DMS114 treated with DMSO at 0.1 percent for 48 hours (cell line): ENCODE results near the gene CBX8.

ENCODE experiments used
- DNase-seq: peaks from one replicate; lab custom pipeline; 2025; ENCODE audit not compliant: unreplicated experiment; lab: John Stamatoyannopoulos, UW

The CBX8 gene

DNA sequence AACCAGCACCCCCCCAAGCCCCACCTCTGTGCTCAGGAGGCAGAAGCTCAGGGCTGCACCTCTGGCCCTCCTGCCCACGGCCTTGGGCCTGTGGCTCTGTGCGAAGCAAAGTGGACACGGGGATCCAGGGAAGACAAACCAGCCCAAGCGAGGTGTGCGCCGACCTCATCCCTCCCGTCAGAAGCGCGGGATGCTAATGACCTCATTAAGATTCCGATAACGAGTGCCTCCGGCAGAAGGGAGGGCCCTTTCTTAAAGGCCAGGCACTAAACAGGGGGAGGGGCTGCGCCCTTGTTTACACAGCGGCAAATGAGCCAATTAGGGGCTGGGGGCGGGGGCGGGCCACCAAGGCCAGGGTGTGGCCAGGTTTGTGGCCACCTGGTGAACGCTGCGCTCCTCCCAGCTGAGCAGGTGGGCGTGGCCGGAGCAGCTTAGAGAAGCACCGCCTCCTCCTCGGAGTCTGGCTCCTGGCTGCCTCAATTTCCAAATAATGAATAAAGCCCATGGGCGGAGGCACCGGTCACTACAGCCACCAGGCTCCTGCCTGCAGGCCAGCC is 39.2 kb upstream of the CBX8 start:
- no peak for DNase-seq

DNA sequence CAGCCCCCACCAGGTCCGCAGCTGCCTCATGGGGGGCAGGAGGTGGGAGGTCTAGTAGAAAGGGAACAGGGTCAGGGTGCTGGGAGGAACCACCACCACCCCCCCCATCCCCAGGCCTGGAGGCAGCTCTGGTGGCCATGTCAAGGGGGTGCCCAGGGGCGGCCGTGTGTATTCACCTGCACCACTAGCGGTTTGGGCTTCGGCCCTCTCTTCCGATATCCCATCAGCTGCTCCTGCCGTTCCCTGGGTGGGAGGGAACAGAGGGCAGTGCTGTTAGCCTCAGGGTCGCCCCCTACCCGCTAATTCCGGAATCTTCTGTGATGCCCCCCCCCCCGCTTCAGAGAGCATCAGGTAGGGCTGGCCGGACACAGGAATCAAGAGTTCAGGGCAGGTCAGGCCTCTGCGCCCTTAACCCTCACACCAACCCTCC is 38.6 kb upstream of the CBX8 start:
- no peak for DNase-seq

GRCh38 chr17:79834565-79835469 is 37.9 kb upstream of the CBX8 start:
- no peak for DNase-seq

GRCh38 chr17:79833744-79834564 is 37.1 kb upstream of the CBX8 start:
- DNase-seq, result no peak

- no peak for DNase-seq
Observed at GRCh38 chr17:79833110-79833450, 36.2 kb upstream of the CBX8 start.

DNA sequence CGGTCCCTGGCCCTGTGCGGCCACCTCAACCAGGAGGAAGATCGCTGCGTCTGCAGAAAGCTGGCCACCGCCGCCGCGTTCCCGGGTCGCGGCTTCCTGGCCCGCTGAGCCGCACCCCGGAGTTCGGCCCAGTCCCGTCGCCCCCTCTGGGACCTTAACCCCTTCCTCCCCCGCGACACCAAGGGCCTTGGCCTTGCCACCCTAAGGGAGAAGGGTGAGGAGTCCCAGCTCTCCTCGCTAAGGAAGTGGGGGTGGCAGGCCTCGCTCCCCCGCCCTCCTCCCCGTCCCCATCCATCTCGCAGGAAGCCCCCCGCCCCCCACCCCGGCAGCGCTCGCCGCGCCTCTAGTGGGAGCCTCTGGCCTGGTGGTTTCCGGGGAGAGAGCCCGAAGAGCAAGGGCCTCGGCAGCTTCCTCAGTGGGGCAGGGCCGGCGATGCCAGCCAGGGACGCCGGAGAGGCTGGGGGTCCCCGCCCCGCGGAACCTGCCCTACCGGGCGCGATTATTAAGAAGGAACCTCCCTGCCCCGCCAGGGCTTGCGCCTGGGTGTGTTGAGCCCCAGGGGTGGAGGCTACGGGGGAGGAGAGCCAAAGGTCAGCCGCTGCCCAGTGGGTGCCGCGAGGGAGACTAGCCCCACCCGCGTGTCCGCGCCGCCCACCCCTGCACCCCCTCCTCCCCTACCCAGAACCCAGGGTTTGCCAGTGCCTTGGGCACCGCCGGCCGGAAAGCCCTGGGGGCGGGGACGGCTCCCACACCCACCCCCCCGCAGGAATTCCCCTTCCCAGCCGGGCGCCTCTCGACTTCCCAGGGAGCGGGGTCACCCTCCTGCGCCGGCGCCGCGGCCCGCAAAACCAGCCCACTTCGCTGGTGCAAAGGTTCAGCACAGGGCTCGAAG is 35.6 kb upstream of the CBX8 start:
- DNase-seq, result no peak

DNA sequence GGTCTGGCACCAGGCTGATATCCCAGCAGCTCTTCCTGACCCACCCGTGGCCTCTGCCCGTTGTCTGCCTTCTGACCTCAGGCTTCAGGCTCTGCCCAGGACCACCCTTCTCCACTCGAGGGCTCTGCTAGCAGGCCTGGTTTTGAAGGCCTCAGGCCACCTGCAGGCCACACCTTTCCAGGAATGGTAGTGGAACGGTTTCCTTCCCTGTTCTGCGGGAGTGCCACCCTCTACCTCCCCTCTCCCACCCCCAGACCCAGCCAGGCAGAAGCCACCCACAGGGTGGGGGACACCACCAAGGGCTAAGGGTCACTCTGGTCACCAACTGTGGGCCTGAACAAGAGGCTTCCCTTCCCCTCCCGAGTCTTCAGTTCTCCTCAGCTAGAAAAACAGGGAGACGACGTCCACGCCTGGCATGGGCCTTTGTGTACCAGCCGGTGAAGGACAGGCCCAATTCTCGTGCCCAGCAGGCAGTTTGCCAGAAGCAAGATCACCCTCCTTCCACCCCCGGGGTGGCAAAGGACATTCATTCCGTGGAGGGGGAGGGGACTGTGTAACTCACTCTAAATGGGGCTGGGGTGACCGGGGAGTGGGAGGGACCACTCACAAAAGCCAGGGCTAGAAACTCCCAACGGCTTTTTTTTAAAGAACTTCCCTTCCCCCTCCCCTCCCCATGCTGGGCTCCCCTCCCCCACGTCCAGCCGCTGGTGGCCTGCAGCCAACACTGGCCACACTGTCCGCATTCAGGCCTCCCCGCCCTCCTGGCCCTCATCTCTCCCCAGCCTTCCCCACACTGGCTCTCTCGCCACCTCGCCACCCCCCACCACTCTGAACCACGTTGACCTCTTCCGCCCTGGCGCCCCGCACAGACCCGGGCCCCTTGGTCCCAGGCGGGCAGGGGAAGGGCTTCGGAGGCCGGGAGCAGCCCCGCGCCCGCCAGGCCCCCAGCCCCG is 34.7 kb upstream of the CBX8 start:
- DNase-seq, result no peak

DNA sequence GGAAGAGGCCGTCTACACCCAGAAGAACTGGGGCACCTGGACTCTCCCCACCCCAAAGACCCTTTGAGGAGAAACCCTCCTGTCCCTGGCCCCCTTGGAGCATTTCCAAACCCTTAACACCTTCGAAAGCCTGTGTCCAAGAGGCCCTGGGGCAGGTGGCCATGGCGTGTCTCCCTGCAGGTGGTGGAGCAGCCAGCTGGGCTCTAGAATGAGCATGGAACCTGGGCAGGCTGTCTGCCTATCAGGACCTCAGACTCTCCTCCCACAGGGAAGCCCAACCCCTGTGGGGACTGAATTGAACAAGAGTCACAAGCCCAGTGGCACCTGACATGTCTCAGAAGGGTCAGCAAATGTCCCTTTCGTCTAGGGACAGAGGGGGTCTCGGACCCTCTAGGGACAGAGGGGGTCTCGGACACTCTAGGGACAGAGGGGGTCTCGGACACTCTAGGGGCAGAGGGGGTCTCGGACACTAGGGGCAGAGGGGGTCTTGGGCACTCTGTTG is 33.9 kb upstream of the CBX8 start:
- DNase-seq, result no peak

GRCh38 chr17:79830303-79830702 is 33.4 kb upstream of the CBX8 start:
- DNase-seq, result no peak

DNA sequence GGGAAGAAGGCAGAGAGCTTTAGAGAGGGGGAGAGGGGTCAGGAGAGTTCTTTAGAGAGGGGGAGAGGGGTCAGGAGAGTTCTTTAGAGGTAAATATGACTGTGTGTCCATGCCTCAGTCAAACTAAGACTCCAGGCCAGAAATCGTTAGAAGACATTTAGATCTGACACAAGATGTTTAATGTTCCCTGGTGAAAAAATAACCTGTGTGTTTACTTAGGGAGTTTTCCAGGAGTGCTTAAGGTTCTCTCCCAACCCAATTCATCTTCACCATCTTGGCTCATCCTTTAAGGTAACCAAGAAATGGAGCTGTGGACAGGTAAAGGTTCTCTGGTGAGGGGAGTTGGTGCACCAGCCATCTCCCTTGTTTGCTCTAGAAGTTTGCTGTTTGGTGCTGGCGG is 32.6 kb upstream of the CBX8 start:
- no peak for DNase-seq

DNA sequence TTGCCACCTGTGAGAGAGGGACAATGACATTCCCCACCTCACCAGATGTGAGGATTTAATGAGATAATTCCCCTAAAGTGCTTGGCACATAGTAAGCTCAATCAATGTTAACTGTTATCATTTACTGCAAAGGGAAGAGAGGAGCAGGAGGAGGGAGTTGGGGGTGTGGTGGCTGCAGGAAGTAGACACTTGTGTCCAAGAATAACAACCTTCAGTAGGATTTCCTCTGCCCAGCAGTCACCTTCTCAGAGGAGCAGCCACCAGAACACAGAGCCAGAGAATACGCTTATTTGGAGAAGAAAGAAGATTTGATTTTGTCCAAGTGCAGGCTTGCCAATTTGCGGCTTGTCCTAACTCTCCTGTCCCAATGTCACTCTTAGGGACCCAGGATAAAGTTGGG is 32.1 kb upstream of the CBX8 start:
- DNase-seq, result no peak

DNA sequence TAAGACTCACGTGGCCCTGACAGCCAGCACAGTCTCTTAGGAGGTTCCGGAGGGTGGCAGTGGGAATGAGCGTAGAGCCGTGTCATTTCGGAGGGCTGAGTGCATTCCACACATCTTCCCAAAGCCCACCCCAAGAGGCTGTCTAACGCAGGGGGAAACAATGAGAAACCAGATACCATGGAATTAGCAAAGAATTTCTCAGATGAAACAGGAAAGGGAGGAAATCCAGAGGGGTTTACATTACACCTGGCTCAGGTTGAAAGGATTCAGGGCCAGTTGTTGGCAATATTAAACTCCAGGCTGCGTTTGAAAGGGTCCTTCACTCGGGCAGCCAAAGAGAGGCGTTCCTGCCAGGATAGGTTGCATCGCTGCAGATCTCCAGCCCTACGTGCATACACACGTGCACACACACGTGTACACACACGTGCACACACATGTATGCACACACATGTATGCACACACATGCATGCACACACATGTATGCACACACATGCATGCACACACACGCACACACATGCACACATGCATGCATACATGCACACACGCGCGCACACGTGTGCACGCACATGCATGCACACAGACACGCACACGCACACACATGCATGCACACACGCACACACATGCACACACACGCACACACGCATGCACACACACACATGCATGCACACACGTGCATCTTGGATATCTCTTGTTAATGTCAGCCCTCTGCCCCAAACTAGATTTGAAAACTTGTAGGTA is 30.1 kb upstream of the CBX8 start:
- DNase-seq, result no peak

- no peak for DNase-seq
Observed at GRCh38 chr17:79826204-79826680, 29.4 kb upstream of the CBX8 start.

DNA sequence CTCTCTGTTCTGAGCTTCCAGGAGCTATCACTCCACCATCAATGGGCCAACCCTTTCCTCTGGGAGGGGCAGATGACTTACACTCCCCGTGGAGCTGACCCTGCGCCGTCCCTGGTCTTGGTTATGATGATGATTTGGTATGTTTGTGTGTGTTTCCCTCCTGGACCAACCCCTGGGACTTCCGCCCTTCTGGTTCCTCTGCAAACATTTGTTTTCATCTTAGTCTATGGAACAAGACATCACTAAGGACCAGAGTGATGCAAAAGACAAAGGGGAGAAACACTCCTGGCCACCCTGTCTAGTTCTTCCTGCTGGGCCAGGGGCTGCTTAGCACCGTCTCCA is 28.7 kb upstream of the CBX8 start:
- DNase-seq, result no peak

GRCh38 chr17:79824893-79825579 is 28.2 kb upstream of the CBX8 start:
- no peak for DNase-seq

- DNase-seq, result no peak
Observed at GRCh38 chr17:79824234-79824633, 27.4 kb upstream of the CBX8 start.

DNA sequence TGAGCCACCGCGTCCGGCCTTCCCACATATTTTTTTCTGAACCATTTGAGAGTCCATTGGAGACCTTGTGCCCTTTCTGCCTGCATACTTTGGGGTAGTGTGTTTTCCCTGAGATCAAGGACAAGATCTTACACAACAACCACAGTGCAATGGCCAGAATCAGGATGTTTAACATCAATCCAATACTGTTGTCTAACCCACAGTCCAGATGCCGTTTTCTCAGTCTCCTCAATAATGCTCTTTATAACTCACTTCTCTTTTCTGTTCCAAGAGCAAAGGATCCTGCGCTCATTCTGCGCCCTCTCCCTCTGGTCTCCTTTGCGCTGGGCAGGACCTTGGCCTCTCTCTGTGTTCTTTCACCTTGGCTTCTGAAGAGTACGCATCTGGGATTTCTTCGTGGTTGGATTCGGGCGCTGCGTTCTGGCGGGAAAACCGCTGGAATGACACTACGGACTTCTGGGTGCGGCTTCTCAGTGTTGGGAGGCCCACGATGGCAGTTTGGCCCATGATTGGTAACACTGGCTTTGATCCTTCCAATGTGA is 25.8 kb upstream of the CBX8 start:
- DNase-seq, result no peak
